ENCODE data around the gene TBC1D23.
"Not testable (repeated sequence)": the region's sequence is repeated elsewhere in the genome, so short reads cannot be mapped to it uniquely, and the experiment has no call there.

Gene TBC1D23

GRCh38 chr3:100260081-100260684 lies 609 bp upstream of the TBC1D23 start:
- peak; percentile 19 for DNase-seq

GRCh38 chr3:100261485-100261903 lies 702 bp downstream of the TBC1D23 start:
- no peak for DNase-seq

DNA sequence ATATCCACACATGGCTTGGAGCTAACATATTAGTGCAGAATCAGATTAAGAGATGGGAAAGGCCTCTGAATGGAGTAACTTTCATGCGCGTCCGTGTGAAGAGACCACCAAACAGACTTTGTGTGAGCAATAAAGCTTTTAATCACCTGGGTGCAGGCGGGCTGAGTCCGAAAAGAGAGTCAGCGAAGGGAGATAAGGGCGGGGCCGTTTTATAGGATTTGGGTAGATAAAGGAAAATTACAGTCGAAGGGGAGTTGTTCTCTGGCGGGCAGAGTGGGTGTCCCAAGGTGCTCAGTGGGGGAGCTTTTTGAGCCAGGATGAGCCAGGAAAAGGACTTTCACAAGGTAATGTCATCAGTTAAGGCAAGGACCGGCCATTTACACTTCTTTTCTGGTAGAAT lies 2.1 kb downstream of the TBC1D23 start:
- DNase-seq, result not testable (repeated sequence)

DNA sequence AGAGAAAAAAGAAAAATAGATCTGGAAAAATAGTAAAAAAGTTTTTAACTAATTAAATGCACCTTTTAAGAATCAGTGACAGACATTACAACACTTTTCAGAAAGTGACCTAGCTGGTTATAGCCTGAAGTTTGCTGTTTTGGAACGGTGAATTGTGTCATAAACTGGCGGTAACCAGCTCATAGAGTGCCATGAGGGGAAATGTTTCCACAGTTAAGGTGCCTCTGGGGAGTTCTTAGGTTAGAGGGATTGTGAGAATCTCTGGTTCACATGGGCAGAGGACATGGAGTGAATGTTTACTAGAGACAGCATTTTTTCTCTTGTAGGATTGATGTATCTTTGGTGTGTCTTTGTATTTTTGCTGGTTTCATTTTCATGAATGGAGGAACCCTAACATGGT lies 2.8 kb downstream of the TBC1D23 start:
- no peak for DNase-seq

DNA sequence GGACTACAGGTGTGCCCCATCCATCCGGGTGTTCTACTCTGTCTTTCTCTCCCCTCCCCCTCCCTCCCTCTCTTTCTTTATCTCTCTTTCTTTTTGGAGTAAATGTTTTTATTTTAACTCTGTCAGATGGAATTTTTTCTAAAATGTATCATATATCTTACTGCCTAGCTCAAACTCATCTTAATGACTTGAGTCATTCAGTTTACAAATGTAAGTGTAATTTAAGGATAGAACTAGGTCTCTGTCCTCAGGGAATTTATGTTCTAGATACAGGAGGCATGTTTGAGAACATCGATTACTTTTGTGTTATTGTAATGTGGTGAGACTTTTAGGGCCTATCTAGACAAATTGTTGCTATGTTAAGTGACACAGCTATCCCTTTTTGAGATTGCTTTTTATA lies 3.5 kb downstream of the TBC1D23 start:
- no peak for DNase-seq

GRCh38 chr3:100265016-100265415 lies 4.2 kb downstream of the TBC1D23 start:
- no peak for DNase-seq

GRCh38 chr3:100266531-100266930 lies 5.7 kb downstream of the TBC1D23 start:
- no peak for DNase-seq

DNA sequence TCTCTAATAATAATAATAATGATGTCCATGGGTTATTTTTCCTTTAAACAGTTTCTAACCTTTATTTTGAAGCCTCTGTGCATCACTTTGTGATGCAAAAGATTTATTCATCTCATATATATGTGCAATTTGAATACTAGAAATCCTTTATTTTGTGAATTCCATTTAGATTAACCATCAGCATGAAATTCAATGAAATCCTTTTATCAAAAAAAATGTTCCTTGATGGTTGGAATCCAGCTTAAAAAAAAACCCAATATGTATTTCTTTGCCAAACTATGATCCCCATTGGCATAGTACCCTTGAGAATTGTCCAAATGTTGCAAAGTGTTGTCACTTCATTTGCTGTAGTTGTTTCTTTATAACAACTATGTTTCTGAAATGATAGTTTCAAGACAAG lies 7.4 kb downstream of the TBC1D23 start:
- DNase-seq, result no peak

GRCh38 chr3:100269001-100269400 lies 8.2 kb downstream of the TBC1D23 start:
- DNase-seq, result no peak

DNA sequence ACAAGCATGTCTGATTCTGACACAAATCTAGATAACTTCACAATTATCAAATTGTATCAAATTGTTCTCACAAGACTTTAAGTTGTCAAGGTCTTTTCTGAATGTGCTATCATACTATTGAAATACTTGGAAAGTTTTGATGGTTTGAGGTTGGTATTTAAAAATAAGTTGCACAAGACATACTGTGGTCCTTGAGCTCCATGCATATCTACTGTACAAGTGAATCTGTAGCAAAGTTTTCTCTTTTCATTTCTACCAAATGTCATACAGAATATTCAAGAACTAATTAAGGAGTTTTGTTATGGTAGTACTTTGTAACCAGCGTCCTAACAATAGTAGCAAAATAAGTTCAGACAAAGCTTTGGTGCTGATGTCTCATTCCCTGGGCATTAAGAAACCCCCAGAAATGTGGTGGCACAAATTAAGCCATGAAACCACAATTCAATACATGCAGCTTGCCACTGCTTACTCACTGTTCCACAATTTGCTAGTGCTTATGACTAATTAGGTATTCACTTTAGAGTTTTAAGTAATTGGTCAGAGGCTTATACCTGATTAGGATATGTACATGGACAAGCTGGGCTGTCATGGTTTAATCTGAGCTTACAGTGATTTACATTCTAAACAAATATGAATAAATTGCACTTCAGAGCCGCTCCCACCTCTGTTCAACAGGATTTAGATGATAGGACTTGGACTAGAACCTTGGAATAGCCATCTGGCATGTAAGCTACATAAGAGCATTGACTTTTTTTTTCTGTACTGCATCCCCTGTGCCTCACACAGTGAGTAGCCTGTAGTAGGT lies 8.8 kb downstream of the TBC1D23 start:
- DNase-seq, result no peak

GRCh38 chr3:100270215-100270583 lies 9.4 kb downstream of the TBC1D23 start:
- DNase-seq, result no peak

DNA sequence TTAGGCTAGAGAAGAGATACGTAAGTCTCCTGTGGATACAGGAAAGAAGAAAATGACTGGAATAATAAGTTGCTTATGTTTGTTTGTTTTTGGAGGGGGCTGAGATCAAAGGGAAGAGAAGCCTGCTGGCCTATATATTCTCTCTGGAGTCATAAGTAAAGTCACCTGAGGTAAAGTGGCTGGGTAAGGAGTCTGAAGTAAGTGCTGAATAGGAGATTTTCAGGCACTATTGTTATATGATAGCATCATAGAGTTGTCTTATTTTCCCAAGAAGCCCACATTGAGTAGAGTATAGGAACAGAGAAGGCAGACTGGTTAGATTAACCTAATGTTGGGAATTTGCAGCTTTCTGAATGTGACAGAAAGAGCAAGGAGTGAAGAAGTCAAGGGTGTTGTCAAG lies 10.7 kb downstream of the TBC1D23 start:
- DNase-seq, result no peak

GRCh38 chr3:100272797-100273611 lies 12.2 kb downstream of the TBC1D23 start:
- not testable (repeated sequence) for DNase-seq

DNA sequence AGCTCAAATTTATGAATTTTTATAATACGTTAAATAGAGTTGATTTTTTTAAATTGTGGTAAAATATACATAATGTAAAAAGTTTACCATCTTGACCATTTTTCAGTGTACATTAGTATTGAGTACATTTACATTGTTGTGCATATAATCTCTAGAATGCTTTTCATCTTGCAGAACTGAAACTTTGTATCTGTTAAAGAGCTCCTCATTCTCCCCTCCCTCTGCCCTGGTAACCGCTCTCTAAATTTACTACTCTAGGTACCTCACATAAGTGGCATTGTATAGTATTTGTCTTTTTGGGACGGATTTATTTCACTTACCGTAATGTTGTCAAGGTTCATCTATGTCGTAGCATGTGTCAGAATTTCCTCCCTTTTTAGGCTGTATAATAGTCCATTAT lies 13.6 kb downstream of the TBC1D23 start:
- DNase-seq, result no peak

- no peak for DNase-seq
These were observed 16.5 kb downstream of the TBC1D23 start for GRCh38 chr3:100277255-100277800.

GRCh38 chr3:100278910-100279309 lies 18.1 kb downstream of the TBC1D23 start:
- DNase-seq, result no peak

GRCh38 chr3:100288288-100288894 lies 27.6 kb downstream of the TBC1D23 start:
- no peak for DNase-seq

GRCh38 chr3:100289339-100289738 lies 28.5 kb downstream of the TBC1D23 start:
- DNase-seq, result no peak

- no peak for DNase-seq
These were observed 34.3 kb downstream of the TBC1D23 start for GRCh38 chr3:100295089-100295488.

GRCh38 chr3:100297784-100298183 lies 37.0 kb downstream of the TBC1D23 start:
- no peak for DNase-seq

DNA sequence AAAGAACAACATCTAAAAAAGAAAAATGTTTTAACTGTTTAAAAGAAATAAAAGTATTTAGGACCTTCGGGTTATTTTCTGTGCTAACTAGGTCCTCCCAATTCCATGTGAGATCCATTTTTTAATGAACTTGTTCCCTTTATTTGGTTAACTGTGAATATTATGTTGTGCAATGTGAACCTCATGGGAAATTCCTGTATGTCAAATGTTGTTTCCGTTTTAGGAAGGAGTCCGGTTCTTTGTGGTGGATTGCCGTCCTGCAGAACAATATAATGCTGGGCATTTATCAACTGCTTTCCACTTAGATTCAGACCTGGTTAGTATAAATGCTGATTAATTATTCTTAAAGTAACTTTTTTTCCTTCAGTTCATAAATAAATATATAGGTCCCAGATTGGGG lies 38.2 kb downstream of the TBC1D23 start:
- DNase-seq, result no peak

- no peak for DNase-seq
These were observed 45.9 kb downstream of the TBC1D23 start for GRCh38 chr3:100306695-100307094.

DNA sequence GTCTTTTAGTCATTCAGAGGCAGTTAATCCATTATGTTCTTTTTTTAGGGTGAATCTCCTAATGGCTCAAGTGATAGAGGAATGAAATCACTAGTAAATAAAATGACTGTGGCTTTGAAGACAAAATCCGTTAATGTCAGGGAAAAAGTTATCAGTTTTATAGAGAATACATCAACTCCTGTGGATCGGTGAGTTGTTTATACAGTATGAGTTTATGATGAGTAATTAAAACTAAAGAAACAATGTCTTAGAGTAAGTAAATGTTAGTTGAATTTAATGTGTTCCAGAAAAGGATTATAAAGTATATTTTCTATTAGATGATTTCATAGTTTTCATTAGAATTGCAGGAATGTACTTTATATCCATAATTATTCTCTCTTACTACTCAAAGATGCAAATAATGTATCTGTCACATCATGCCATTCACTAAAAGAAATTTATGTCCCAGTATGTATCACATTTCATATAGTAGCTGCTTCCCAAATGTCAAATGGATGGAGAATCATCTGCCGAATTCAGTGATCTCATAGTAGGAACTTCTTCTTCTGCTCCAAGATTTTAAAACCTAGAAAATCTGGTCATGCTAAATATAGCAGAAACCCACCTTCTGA lies 49.7 kb downstream of the TBC1D23 start:
- DNase-seq, result no peak

All from 8988T (cell line).